ENCODE data around the gene TUBGCP3. TPM values are rescaled to one million over a fixed set of nuclear protein-coding genes. Genes with fewer than 3 reads are reported as not detected.

The TUBGCP3 gene
- total RNA-seq, 1 experiment from 2014 or later = 37.3 TPM

- H3K14ac ChIP-seq (ENCODE audit: insufficient read depth, low read length) = no peak overlapping the region
- no peak for TF ChIP-seq CTCF (conservative IDR thresholded peaks at IDR 0.05)
- peak; percentile 49 for DNase-seq
- H3K18ac ChIP-seq (ENCODE audit: insufficient read length, low read depth, low read length) = no peak overlapping the region
- peaks cover 11 to 12% of the 10 kb centered on the region in 2 experiments for H3K4me1 Mint-ChIP-seq
- H3K9me3 ChIP-seq (ENCODE audit: control insufficient read depth, low read depth, low read length) = peaks cover 4% of the 10 kb centered on the region
- H3K23me2 ChIP-seq (ENCODE audit: insufficient read length, low read depth, low read length, poor library complexity, severe bottlenecking) = no peaks in the 10 kb centered on the region
- no peak overlapping the region for H3K56ac ChIP-seq (ENCODE audit: insufficient read length, low read depth, low read length)
- H4K8ac ChIP-seq (replicated peaks; ENCODE audit: insufficient read length, low read depth, low read length) = no peak overlapping the region
- no peaks in the 10 kb centered on the region for H4K20me1 ChIP-seq (ENCODE audit: control insufficient read depth, insufficient read depth, insufficient read length)
- no peak overlapping the region for H3T11ph ChIP-seq (ENCODE audit: low read length)
- no peak overlapping the region for H3K4ac ChIP-seq (ENCODE audit: low read depth, low read length)
- no peak overlapping the region for H2BK120ac ChIP-seq (ENCODE audit: low read depth, low read length, poor library complexity, severe bottlenecking)
- no peaks in the 10 kb centered on the region for H3K79me1 ChIP-seq (ENCODE audit: insufficient read depth, low read depth, low read length, poor library complexity, severe bottlenecking)
- peaks cover 0 to 12% (median 5%) of the 10 kb centered on the region in 3 experiments; a peak in 3 of 7 replicates for H3K36me3 Mint-ChIP-seq (ENCODE audit: insufficient read depth in 1 of 3, low read depth in 3 of 3)
- H4K5ac ChIP-seq (ENCODE audit: insufficient read length, low read depth, low read length) = no peak overlapping the region
- no CpG with 5 or more reads among the region's 21 CpGs for WGBS (ENCODE audit: extremely low coverage, insufficient read length, low lambda C conversion rate)
- H3K27me3 ChIP-seq (ENCODE audit: insufficient read depth, low read length) = no peaks in the 10 kb centered on the region; the same call in 1 of the 2 replicates
- H3K9ac ChIP-seq (ENCODE audit: extremely low read depth, insufficient read length, low read length) = no peak overlapping the region
- no peak overlapping the region; a peak in 1 of 7 replicates for H3K27ac Mint-ChIP-seq
- H2BK20ac ChIP-seq (ENCODE audit: low read depth, low read length, poor library complexity, severe bottlenecking) = no peak overlapping the region
- H2BK12ac ChIP-seq (ENCODE audit: insufficient read length, low read depth, low read length) = no peak overlapping the region
- H3K4me3 Mint-ChIP-seq = no peak overlapping the region
- no peak overlapping the region for H2BK5ac ChIP-seq (ENCODE audit: insufficient read length, low read length)
- H3K4me1 ChIP-seq (ENCODE audit: insufficient read depth, low read length) = no peaks in the 10 kb centered on the region
- H2AFZ ChIP-seq (ENCODE audit: low read length) = no peak overlapping the region
- H4K91ac ChIP-seq (ENCODE audit: insufficient read length, low read depth, low read length) = no peak overlapping the region
- H3K79me2 ChIP-seq (ENCODE audit: insufficient read depth, low read length) = no peaks in the 10 kb centered on the region
- H2AK5ac ChIP-seq (ENCODE audit: insufficient read length, low read length) = no peak overlapping the region
- H3K9me3 Mint-ChIP-seq = peaks cover 15% of the 10 kb centered on the region in 2 experiments
- H3K27me3 Mint-ChIP-seq (ENCODE audit: low read depth) = peaks cover 71% of the 10 kb centered on the region
- H3K23ac ChIP-seq (ENCODE audit: insufficient read length, low read depth, low read length) = no peak overlapping the region
- no peak overlapping the region for H3K4me2 ChIP-seq (ENCODE audit: insufficient read depth, insufficient read length, low read length)
- no peak overlapping the region for H3K27ac ChIP-seq (ENCODE audit: insufficient read length, low read depth, low read length)
- H2BK15ac ChIP-seq (ENCODE audit: low read depth, low read length) = no peak overlapping the region
Measured at GRCh38 chr13:112442483-112443090, 145.4 kb downstream of the TUBGCP3 start.

All from H9 (cell line).